OCI-LY7 (cell line): Measurements from ENCODE around the gene APBB1. TPM values are rescaled to one million over a fixed set of nuclear protein-coding genes. Genes with fewer than 3 reads are reported as not detected.

Source experiments
- BruUV-seq: library from RNA; stranded (reverse); fragments of 400-500 nt; replicated peaks from 2 replicates; lab custom pipeline; 2021; lab: Mats Ljungman, UMichigan
- CTCF ChIA-PET: fragments of 300-600 bp; sonication (Branson Sonifier 250); formaldehyde crosslinking; loops from one replicate; lab custom pipeline; 2022; ENCODE audit warnings: antibody characterized with exemption; ENCODE audit not compliant: unreplicated experiment; lab: Charles Lee
- POLR2A ChIA-PET: fragments of 300-600 bp; sonication (Branson Sonifier 250); formaldehyde crosslinking; loops from one replicate; lab custom pipeline; 2022; ENCODE audit warnings: antibody characterized with exemption; lab: Charles Lee
- DNase-seq: peaks from one replicate; pipeline ENCODE4 v3.0.0-alpha.2; 2015; ENCODE audit warnings: low spot score
- H2AFZ ChIP-seq: fragments of 200-600 bp; sonication (generic), shearing (Covaris generic); 2 replicates; pipeline ENCODE4 v1.6.1; 2014; ENCODE audit warnings: mild to moderate bottlenecking, antibody characterized with exemption, low read length, moderate library complexity
- H3K27ac ChIP-seq: fragments of 200-600 bp; sonication (generic); 2 replicates; pipeline ENCODE4 v1.5.1; 2014; ENCODE audit warnings: mixed run types, low read depth, mild to moderate bottlenecking, moderate library complexity, low read length, inconsistent platforms; ENCODE audit not compliant: poor library complexity, severe bottlenecking
- H3K36me3 ChIP-seq: fragments of 200-600 bp; sonication (generic); 2 replicates; pipeline ENCODE4 v1.6.1; 2014; ENCODE audit warnings: mild to moderate bottlenecking, antibody characterized with exemption, low read length, moderate library complexity, mixed read lengths; ENCODE audit not compliant: insufficient read depth
- H3K4me1 ChIP-seq: fragments of 200-600 bp; sonication (generic); 2 replicates; pipeline ENCODE4 v1.5.1; 2014; ENCODE audit warnings: mild to moderate bottlenecking, low read length; ENCODE audit not compliant: insufficient read depth, poor library complexity, severe bottlenecking
- H3K4me2 ChIP-seq: fragments of 200-600 bp; sonication (generic); 2 replicates; pipeline ENCODE4 v1.6.1; 2014; ENCODE audit warnings: mild to moderate bottlenecking, low read length
- H3K4me3 ChIP-seq: fragments of 200-600 bp; sonication (generic); 2 replicates; pipeline ENCODE4 v1.5.1; 2014; ENCODE audit warnings: mild to moderate bottlenecking, low read depth, low read length; ENCODE audit not compliant: poor library complexity, severe bottlenecking
- H3K79me2 ChIP-seq: fragments of 200-600 bp; sonication (generic); 2 replicates; pipeline ENCODE4 v1.6.1; 2016; ENCODE audit warnings: low read depth, mild to moderate bottlenecking, low read length, moderate library complexity, mixed read lengths; ENCODE audit not compliant: insufficient read depth
- H3K9me2 ChIP-seq: fragments of 200-600 bp; sonication (generic); 2 replicates; pipeline ENCODE4 v1.6.1; 2016; ENCODE audit warnings: mild to moderate bottlenecking, low read length, mixed read lengths; ENCODE audit not compliant: insufficient read depth
- H3K9me3 ChIP-seq: fragments of 200-600 bp; sonication (generic); 2 replicates; pipeline ENCODE4 v1.6.1; 2014; ENCODE audit warnings: mild to moderate bottlenecking, mixed run types, low read length, mixed read lengths
- H4K20me1 ChIP-seq: fragments of 200-600 bp; sonication (generic); 2 replicates; pipeline ENCODE4 v1.6.1; 2014; ENCODE audit warnings: mild to moderate bottlenecking, antibody characterized with exemption, low read length, moderate library complexity, mixed read lengths; ENCODE audit not compliant: insufficient read depth
- CTCF ChIP-seq: fragments of 200-600 bp; sonication (generic); conservative IDR thresholded peaks from 2 replicates; pipeline ENCODE4 v1.5.1; 2014; ENCODE audit warnings: mild to moderate bottlenecking, antibody characterized with exemption, low read length, moderate library complexity, mixed read lengths
- EZH2phosphoT487 ChIP-seq: fragments of 200-600 bp; sonication (generic); IDR thresholded peaks from 2 replicates; pipeline ENCODE4 v1.6.1; 2018; ENCODE audit warnings: low read depth, borderline replicate concordance, mild to moderate bottlenecking, mixed run types, antibody characterized with exemption, low read length, moderate library complexity, mixed read lengths
- intact Hi-C: fragments of 100-400 bp; cut with micrococcal nuclease; formaldehyde crosslinking; loops from one replicate; pipeline ENCODE4 v1.10.0; 2022; ENCODE audit not compliant: unreplicated experiment
- total RNA-seq, 2 experiments: library from RNA; depleted of rRNA in 1 of 2; stranded (reverse); fragments of >200 nt in 1 of 2; shearing (Covaris generic) in 1 of 2; gene quantifications; 2 replicates each; pipeline ENCODE4 v1.2.3, GENCODE V29; 2014 to 2022

APBB1 gene
- total RNA-seq, 2 experiments from 2014 or later: 25.5 to 30.4 TPM

GRCh38 chr11:6403539-6403938, 15.4 kb downstream of the APBB1 start:
- Histone ChIP-seq H2AFZ (no peak overlapping the region), H3K4me2 (peak overlapping the region; percentile 88), H3K36me3 (peaks cover 17% of the 10 kb centered on the region), H4K20me1 (no peaks in the 10 kb centered on the region), H3K4me3 (peak overlapping the region; percentile 58), H3K4me1 (peaks cover 60% of the 10 kb centered on the region), H3K9me2 (no peaks in the 10 kb centered on the region), H3K27ac (peak overlapping the region; percentile 98), H3K9me3 (no peaks in the 10 kb centered on the region), H3K79me2 (no peaks in the 10 kb centered on the region)
- TF ChIP-seq EZH2phosphoT487 (no peak), CTCF (no peak)
- POLR2A ChIA-PET: interaction anchor here (0.9 to 3.6 kb wide), 14 partner anchors 8 to 79 kb away, joined by 3 to 23 read pairs (median 8); partner anchors contain the start of genes APBB1, SMPD1 and TIMM10B
- no TSS peak for BruUV-seq
- DNase-seq: no peak
- CTCF ChIA-PET: interaction anchor here (1.0 to 2.3 kb wide), 6 partner anchors 10 to 49 kb away, joined by 3 to 8 read pairs (median 4); no protein-coding TSS in a partner anchor
- intact Hi-C loops: no loop called here

GRCh38 chr11:6402561-6402981, 16.3 kb downstream of the APBB1 start:
- no peak for TF ChIP-seq EZH2phosphoT487
- TF ChIP-seq CTCF: no peak
- no peaks in the 10 kb centered on the region for H4K20me1 ChIP-seq
- peak; percentile 95 for DNase-seq
- peak overlapping the region; percentile 88 for H3K4me2 ChIP-seq
- H3K79me2 ChIP-seq: no peaks in the 10 kb centered on the region
- H2AFZ ChIP-seq: peak overlapping the region; percentile 17; the same call in 1 of the 2 replicates
- peak overlapping the region; percentile 98 for H3K27ac ChIP-seq
- CTCF ChIA-PET: interaction anchor here (0.5 to 2.3 kb wide), 6 partner anchors 11 to 1226 kb away, joined by 3 to 8 read pairs (median 4); no protein-coding TSS in a partner anchor
- intact Hi-C loops: loop anchor here (1.0 kb wide), 2 partner anchors 17 to 32 kb away; partner anchors contain the start of gene APBB1
- no peaks in the 10 kb centered on the region for H3K9me2 ChIP-seq
- H3K36me3 ChIP-seq: peaks cover 17% of the 10 kb centered on the region
- POLR2A ChIA-PET: interaction anchor here (0.5 to 3.6 kb wide), 19 partner anchors 9 to 80 kb away, joined by 3 to 23 read pairs (median 5); partner anchors contain the start of genes APBB1, SMPD1 and TIMM10B
- peak overlapping the region; percentile 58 for H3K4me3 ChIP-seq
- H3K4me1 ChIP-seq: peaks cover 60% of the 10 kb centered on the region
- no TSS peak for BruUV-seq
- H3K9me3 ChIP-seq: no peaks in the 10 kb centered on the region

GRCh38 chr11:6402061-6402470, 16.8 kb downstream of the APBB1 start:
- Histone ChIP-seq H3K4me2 (peak overlapping the region; percentile 88), H3K4me3 (peak overlapping the region; percentile 58), H3K27ac (peak overlapping the region; percentile 98), H3K4me1 (peaks cover 57% of the 10 kb centered on the region), H3K36me3 (peaks cover 17% of the 10 kb centered on the region), H3K9me3 (no peaks in the 10 kb centered on the region), H2AFZ (peak overlapping the region; percentile 17; the same call in 1 of the 2 replicates), H3K9me2 (no peaks in the 10 kb centered on the region), H3K79me2 (no peaks in the 10 kb centered on the region), H4K20me1 (no peaks in the 10 kb centered on the region)
- no TSS peak for BruUV-seq
- intact Hi-C loops: loop anchor here (1.0 kb wide), 2 partner anchors 17 to 32 kb away; partner anchors contain the start of gene APBB1
- peak; percentile 27 for DNase-seq
- ChIA-PET POLR2A (interaction anchor here (0.9 to 3.6 kb wide), 14 partner anchors 9 to 62 kb away, joined by 3 to 23 read pairs (median 6); partner anchors contain the start of genes APBB1 and SMPD1), CTCF (interaction anchor here (0.7 to 2.3 kb wide), 3 partner anchors 23 to 42 kb away, joined by 3 to 8 read pairs (median 8); no protein-coding TSS in a partner anchor)
- TF ChIP-seq CTCF: no peak
- TF ChIP-seq EZH2phosphoT487: no peak
